PC-3 (cell line): ENCODE measurements around the gene THRB. TPM values are rescaled to one million over a fixed set of nuclear protein-coding genes. Genes with fewer than 3 reads are reported as not detected.

ENCODE experiments used
- ATAC-seq: fragments of 200-7000 bp; cut with Tn5 transposase; 2 replicates; pipeline ENCODE4 v1.9.1; 2020; ENCODE audit warnings: mild to moderate bottlenecking, moderate library complexity
- BruUV-seq: library from RNA; stranded (reverse); fragments of 400-500 nt; replicated peaks from 2 replicates; lab custom pipeline; 2021; lab: Mats Ljungman, UMichigan
- CTCF ChIA-PET: fragments of 300-600 bp; sonication (Branson Sonifier 250); formaldehyde crosslinking; loops from one replicate; lab custom pipeline; 2022; ENCODE audit warnings: antibody characterized with exemption; lab: Charles Lee
- POLR2A ChIA-PET: fragments of 300-600 bp; sonication (Branson Sonifier 250); formaldehyde crosslinking; loops from one replicate; lab custom pipeline; 2022; ENCODE audit warnings: antibody characterized with exemption; ENCODE audit not compliant: unreplicated experiment; lab: Charles Lee
- DNase-seq: peaks from one replicate; pipeline ENCODE4 v3.0.0-alpha.2; 2015
- H2AFZ ChIP-seq: fragments of 300-600 bp; sonication (generic); 2 replicates; pipeline ENCODE4 v1.6.0; 2016; ENCODE audit warnings: antibody characterized with exemption, low read length
- H3F3A ChIP-seq: fragments of 300-600 bp; sonication (generic); one replicate; pipeline ENCODE4 v1.6.0; 2017; ENCODE audit warnings: antibody characterized with exemption, low read length, control low read depth, mild to moderate bottlenecking; ENCODE audit not compliant: unreplicated experiment
- H3K27ac ChIP-seq: fragments of 300-600 bp; sonication (generic); 2 replicates; pipeline ENCODE4 v1.5.1; 2016; ENCODE audit warnings: mild to moderate bottlenecking, low read length
- H3K27me3 ChIP-seq: fragments of 300-600 bp; sonication (generic); 2 replicates; pipeline ENCODE4 v1.6.1; 2016; ENCODE audit warnings: low read length, mixed read lengths
- H3K36me3 ChIP-seq: fragments of 300-600 bp; sonication (generic); 2 replicates; pipeline ENCODE4 v1.6.1; 2016; ENCODE audit warnings: low read depth, mixed run types, low read length, mixed read lengths
- H3K4me1 ChIP-seq: fragments of 300-600 bp; sonication (generic); 2 replicates; pipeline ENCODE4 v1.5.1; 2016; ENCODE audit warnings: low read length; ENCODE audit not compliant: insufficient read depth
- H3K4me2 ChIP-seq: fragments of 300-600 bp; sonication (generic); 2 replicates; pipeline ENCODE4 v1.6.0; 2016; ENCODE audit warnings: low read length
- H3K4me3 ChIP-seq: fragments of 300-600 bp; sonication (generic); 2 replicates; pipeline ENCODE4 v1.5.1; 2016; ENCODE audit warnings: mild to moderate bottlenecking, low read length, mixed read lengths
- H3K79me2 ChIP-seq: fragments of 300-600 bp; sonication (generic); 2 replicates; pipeline ENCODE4 v1.6.1; 2017; ENCODE audit warnings: low read length, mixed read lengths
- H3K9ac ChIP-seq: fragments of 300-600 bp; sonication (generic); 2 replicates; pipeline ENCODE4 v1.6.0; 2016; ENCODE audit warnings: mild to moderate bottlenecking, low read length
- H3K9me2 ChIP-seq: fragments of 300-600 bp; sonication (generic); replicated peaks from 2 replicates; pipeline ENCODE4 v1.6.1; 2016; ENCODE audit warnings: mixed run types, low read length, mixed read lengths
- H3K9me3 ChIP-seq: fragments of 300-600 bp; sonication (generic); 2 replicates; pipeline ENCODE4 v1.6.1; 2016; ENCODE audit warnings: low read length, mixed read lengths
- H4K20me1 ChIP-seq: fragments of 300-600 bp; sonication (generic); 2 replicates; pipeline ENCODE4 v1.6.1; 2016; ENCODE audit warnings: low read length, mixed read lengths
- CTCF ChIP-seq: fragments of 300-600 bp; sonication (generic); conservative IDR thresholded peaks from 2 replicates; pipeline ENCODE4 v1.5.1; 2017; ENCODE audit warnings: antibody characterized with exemption, low read depth, mild to moderate bottlenecking, low read length
- EZH2 ChIP-seq: fragments of 300-600 bp; sonication (generic); IDR thresholded peaks from one replicate; pipeline ENCODE4 v1.6.1; 2017; ENCODE audit warnings: antibody characterized with exemption, mild to moderate bottlenecking, low read length; ENCODE audit not compliant: unreplicated experiment
- EZH2phosphoT487 ChIP-seq: fragments of 300-600 bp; sonication (generic); IDR thresholded peaks from 2 replicates; pipeline ENCODE4 v1.6.1; 2018; ENCODE audit warnings: mild to moderate bottlenecking, antibody characterized with exemption, low read length, borderline replicate concordance
- intact Hi-C: fragments of 100-400 bp; cut with micrococcal nuclease; formaldehyde crosslinking; loops from 2 replicates; pipeline ENCODE4 v1.9.0; 2023
- total RNA-seq: library from RNA; depleted of rRNA; stranded (reverse); fragments of >200 nt; gene quantifications from 2 replicates; pipeline ENCODE4 v1.2.3, GENCODE V29; 2014

THRB gene
- total RNA-seq, 1 experiment from 2014 or later: 9.7 TPM

GRCh38 chr3:24490151-24490550 is 4.5 kb downstream of the THRB start:
- intact Hi-C loops: loop anchor here (10.0 kb wide), 2 partner anchors 415 to 495 kb away; no protein-coding TSS in a partner anchor
- H3K4me2 ChIP-seq: peak overlapping the region; percentile 17
- H2AFZ ChIP-seq: no peak overlapping the region
- CTCF ChIA-PET: no interaction called here
- POLR2A ChIA-PET: no interaction called here
- no peaks in the 10 kb centered on the region for H3F3A ChIP-seq
- DNase-seq (no peak), ATAC-seq (no peak)
- no TSS peak for BruUV-seq
- no peak for TF ChIP-seq EZH2phosphoT487
- no peak for TF ChIP-seq EZH2
- no peak for TF ChIP-seq CTCF
- H3K9me3 ChIP-seq: no peaks in the 10 kb centered on the region
- H3K4me3 ChIP-seq: no peak overlapping the region
- H3K27ac ChIP-seq: no peak overlapping the region
- H3K36me3 ChIP-seq: no peaks in the 10 kb centered on the region
- no peaks in the 10 kb centered on the region for H4K20me1 ChIP-seq
- H3K9me2 ChIP-seq: no peaks in the 10 kb centered on the region
- H3K4me1 ChIP-seq: peaks cover 37% of the 10 kb centered on the region
- H3K9ac ChIP-seq: no peak overlapping the region
- H3K79me2 ChIP-seq: peaks cover 89% of the 10 kb centered on the region
- H3K27me3 ChIP-seq: no peaks in the 10 kb centered on the region

GRCh38 chr3:24487325-24488262 is 7.1 kb downstream of the THRB start:
- H3K4me1 ChIP-seq: peaks cover 28% of the 10 kb centered on the region
- intact Hi-C loops: no loop called here
- no peak for DNase-seq
- no peak; the same call in 1 of the 2 replicates for ATAC-seq
- no peak for TF ChIP-seq EZH2phosphoT487
- no peak for TF ChIP-seq CTCF
- no peak for TF ChIP-seq EZH2
- H3K27me3 ChIP-seq: no peaks in the 10 kb centered on the region
- CTCF ChIA-PET: no interaction called here
- H3F3A ChIP-seq: no peaks in the 10 kb centered on the region
- peaks cover 77% of the 10 kb centered on the region for H3K79me2 ChIP-seq
- H3K36me3 ChIP-seq: no peaks in the 10 kb centered on the region
- no peaks in the 10 kb centered on the region for H3K9me3 ChIP-seq
- H3K27ac ChIP-seq: no peak overlapping the region
- no peaks in the 10 kb centered on the region for H3K9me2 ChIP-seq
- no peak overlapping the region for H2AFZ ChIP-seq
- no peak overlapping the region for H3K4me3 ChIP-seq
- POLR2A ChIA-PET: no interaction called here
- no peak overlapping the region for H3K9ac ChIP-seq
- no peaks in the 10 kb centered on the region for H4K20me1 ChIP-seq
- H3K4me2 ChIP-seq: no peak overlapping the region
- BruUV-seq: no TSS peak

- ChIA-PET CTCF (no interaction called here), POLR2A (no interaction called here)
- H3K4me2 ChIP-seq: no peak overlapping the region
- H3K79me2 ChIP-seq: peaks cover 56% of the 10 kb centered on the region
- TF ChIP-seq EZH2phosphoT487 (no peak), EZH2 (no peak), CTCF (no peak)
- H3F3A ChIP-seq: no peaks in the 10 kb centered on the region
- no peak overlapping the region for H3K4me3 ChIP-seq
- H3K27ac ChIP-seq: no peak overlapping the region
- intact Hi-C loops: no loop called here
- no peak for DNase-seq
- no peaks in the 10 kb centered on the region for H3K36me3 ChIP-seq
- H3K9me2 ChIP-seq: no peaks in the 10 kb centered on the region
- no peaks in the 10 kb centered on the region for H3K27me3 ChIP-seq
- no peak for ATAC-seq
- no peak overlapping the region for H2AFZ ChIP-seq
- peaks cover 14% of the 10 kb centered on the region for H3K4me1 ChIP-seq
- no peak overlapping the region for H3K9ac ChIP-seq
- H3K9me3 ChIP-seq: no peaks in the 10 kb centered on the region
- no TSS peak for BruUV-seq
- no peaks in the 10 kb centered on the region for H4K20me1 ChIP-seq
Observed at GRCh38 chr3:24485511-24485910, 9.1 kb downstream of the THRB start.
